GM18867 (cell line): ENCODE measurements around the gene DYTN.
"Not testable (repeated sequence)": the region's sequence is repeated elsewhere in the genome, so short reads cannot be mapped to it uniquely, and the experiment has no call there.

Experiments used
- ATAC-seq: cut with Tn5 transposase; IDR thresholded peaks from one replicate; pipeline ENCODE4 v1.9.1; 2021; ENCODE audit warnings: mild to moderate bottlenecking, moderate library complexity; ENCODE audit not compliant: unreplicated experiment

Gene DYTN

GRCh38 chr2:206718296-206718695 lies at the start of gene DYTN:
Gene DYTN (minus strand): TSS chr2:206718396. CDS start chr2:206718279, 117 bp downstream.
- ATAC-seq: peak; percentile 37

GRCh38 chr2:206766057-206766930 lies 48.1 kb upstream of the DYTN start:
- ATAC-seq: no peak

GRCh38 chr2:206765242-206766056 lies 47.3 kb upstream of the DYTN start, which contains the start of the genes FASTKD2 and MDH1B:
Gene FASTKD2 (plus strand): TSS chr2:206765606. CDS start chr2:206766694, 1,088 bp downstream.
Gene MDH1B (minus strand): TSS chr2:206765328. CDS start chr2:206765271, 57 bp downstream.
- peak; percentile 92 for ATAC-seq

GRCh38 chr2:206764673-206765241 lies 46.6 kb upstream of the DYTN start:
- peak; percentile 1 for ATAC-seq

- no peak for ATAC-seq
These were observed 38.6 kb upstream of the DYTN start for GRCh38 chr2:206756816-206757215.

- ATAC-seq: no peak
These were observed 22.6 kb upstream of the DYTN start for GRCh38 chr2:206740800-206741199.

GRCh38 chr2:206739271-206739670 lies 21.1 kb upstream of the DYTN start:
- ATAC-seq: no peak

GRCh38 chr2:206736935-206737334 lies 18.7 kb upstream of the DYTN start:
- no peak for ATAC-seq

- ATAC-seq: no peak
These were observed 15.1 kb upstream of the DYTN start for GRCh38 chr2:206733341-206733740.

- no peak for ATAC-seq
These were observed 10.3 kb upstream of the DYTN start for GRCh38 chr2:206728277-206729199.

- ATAC-seq: no peak
These were observed 9.1 kb upstream of the DYTN start for GRCh38 chr2:206727287-206727686.

- ATAC-seq: no peak
These were observed 5.1 kb upstream of the DYTN start for GRCh38 chr2:206723288-206723687.

- peak; percentile 83 for ATAC-seq
These were observed 3.2 kb upstream of the DYTN start for GRCh38 chr2:206721256-206721920.

GRCh38 chr2:206716623-206717022 lies 1.6 kb downstream of the DYTN start:
- no peak for ATAC-seq

GRCh38 chr2:206715183-206715582 lies 3.0 kb downstream of the DYTN start:
- ATAC-seq: not testable (repeated sequence)

- ATAC-seq: peak; percentile 70
These were observed 4.5 kb downstream of the DYTN start for GRCh38 chr2:206713746-206714145.

- ATAC-seq: no peak
These were observed 9.9 kb downstream of the DYTN start for GRCh38 chr2:206708286-206708685.

GRCh38 chr2:206707164-206707701 lies 11.0 kb downstream of the DYTN start:
- no peak for ATAC-seq

GRCh38 chr2:206701952-206702605 lies 16.1 kb downstream of the DYTN start:
- ATAC-seq: no peak
